Kidney epithelial cell (primary cell): Measurements from ENCODE around the gene NBAS. TPM values are rescaled to one million over a fixed set of nuclear protein-coding genes. Genes with fewer than 3 reads are reported as not detected.

Source experiments
- DNase-seq: peaks from one replicate; pipeline ENCODE4 v3.0.0-alpha.2; 2010; ENCODE audit warnings: low read depth
- H3K27me3 ChIP-seq: 2 replicates; pipeline ENCODE4 v1.6.0; 2011; ENCODE audit warnings: low read length; ENCODE audit not compliant: control insufficient read depth, insufficient read depth
- H3K36me3 ChIP-seq: 2 replicates; pipeline ENCODE4 v1.5.1; 2011; ENCODE audit warnings: low read length; ENCODE audit not compliant: control insufficient read depth, insufficient read depth
- H3K4me3 ChIP-seq: 2 replicates; pipeline ENCODE4 v1.5.1; 2011; ENCODE audit warnings: low read depth, mild to moderate bottlenecking, control low read depth, low read length
- CTCF ChIP-seq: IDR thresholded peaks from 2 replicates; pipeline ENCODE4 v1.5.1; 2011; ENCODE audit warnings: mild to moderate bottlenecking, moderate library complexity, low read length, control low read depth, inconsistent platforms; ENCODE audit not compliant: insufficient read depth, poor library complexity, severe bottlenecking
- total RNA-seq: library from RNA; depleted of rRNA; stranded (reverse); fragments of >200 nt; gene quantifications from 2 replicates; pipeline ENCODE4 v1.2.3, GENCODE V29; 2015

The NBAS gene
- total RNA-seq, 1 donor from 2014 or later = 67.0 TPM

GRCh38 chr2:15553951-15554350 is 7.2 kb downstream of the NBAS start:
- no peak for TF ChIP-seq CTCF
- no peak for DNase-seq
- Histone ChIP-seq H3K27me3 (no peaks in the 10 kb centered on the region), H3K36me3 (no peaks in the 10 kb centered on the region), H3K4me3 (no peak overlapping the region)

- Histone ChIP-seq H3K4me3 (no peak overlapping the region), H3K27me3 (no peaks in the 10 kb centered on the region), H3K36me3 (no peaks in the 10 kb centered on the region)
- TF ChIP-seq CTCF = no peak
- DNase-seq = no peak
Measured at GRCh38 chr2:15553519-15553918, 7.6 kb downstream of the NBAS start.

- H3K27me3 ChIP-seq = no peaks in the 10 kb centered on the region
- TF ChIP-seq CTCF = no peak
- no peak for DNase-seq
- H3K36me3 ChIP-seq = no peaks in the 10 kb centered on the region
- H3K4me3 ChIP-seq = no peak overlapping the region
Measured at GRCh38 chr2:15548974-15549373, 12.2 kb downstream of the NBAS start.

GRCh38 chr2:15547115-15547876 is 13.8 kb downstream of the NBAS start:
- H3K27me3 ChIP-seq = no peaks in the 10 kb centered on the region
- no peak overlapping the region for H3K4me3 ChIP-seq
- TF ChIP-seq CTCF = no peak
- DNase-seq = no peak
- no peaks in the 10 kb centered on the region for H3K36me3 ChIP-seq

- DNase-seq = no peak
- H3K36me3 ChIP-seq = no peaks in the 10 kb centered on the region
- peak; percentile 20 for TF ChIP-seq CTCF
- no peak overlapping the region for H3K4me3 ChIP-seq
- H3K27me3 ChIP-seq = no peaks in the 10 kb centered on the region
Measured at GRCh38 chr2:15546297-15547098, 14.6 kb downstream of the NBAS start.

- no peaks in the 10 kb centered on the region for H3K27me3 ChIP-seq
- no peak overlapping the region for H3K4me3 ChIP-seq
- TF ChIP-seq CTCF = no peak
- no peaks in the 10 kb centered on the region for H3K36me3 ChIP-seq
- no peak for DNase-seq
Measured at GRCh38 chr2:15544227-15544626, 16.9 kb downstream of the NBAS start.
